DMS 273 treated with DMSO at 0.1 percent for 48 hours (cell line): ENCODE measurements around the gene DNM3.

Experiments
- DNase-seq: peaks from one replicate; lab custom pipeline; 2025; lab: John Stamatoyannopoulos, UW

The DNM3 gene

DNA sequence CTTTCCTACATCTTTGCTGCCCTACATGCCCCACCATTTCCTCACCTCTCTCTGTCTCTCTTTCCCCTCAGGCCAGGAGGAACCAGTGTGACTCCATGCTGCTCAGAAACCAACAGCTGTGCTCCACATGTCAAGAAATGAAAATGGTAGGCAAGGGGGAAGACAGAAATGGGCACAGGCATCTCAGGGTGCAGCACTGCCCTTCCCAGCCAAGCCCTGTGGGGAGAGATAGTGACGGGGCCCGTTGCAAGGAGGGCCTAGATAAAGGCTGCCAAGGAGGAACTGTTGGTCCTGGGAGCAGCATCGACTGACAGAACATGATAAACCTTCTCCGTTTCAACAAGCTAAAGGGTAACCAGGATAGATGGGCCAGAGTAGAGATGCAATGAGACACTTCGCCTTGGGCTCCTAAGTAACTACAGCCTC, 615.1 kb downstream of the DNM3 start:
- no peak for DNase-seq

DNA sequence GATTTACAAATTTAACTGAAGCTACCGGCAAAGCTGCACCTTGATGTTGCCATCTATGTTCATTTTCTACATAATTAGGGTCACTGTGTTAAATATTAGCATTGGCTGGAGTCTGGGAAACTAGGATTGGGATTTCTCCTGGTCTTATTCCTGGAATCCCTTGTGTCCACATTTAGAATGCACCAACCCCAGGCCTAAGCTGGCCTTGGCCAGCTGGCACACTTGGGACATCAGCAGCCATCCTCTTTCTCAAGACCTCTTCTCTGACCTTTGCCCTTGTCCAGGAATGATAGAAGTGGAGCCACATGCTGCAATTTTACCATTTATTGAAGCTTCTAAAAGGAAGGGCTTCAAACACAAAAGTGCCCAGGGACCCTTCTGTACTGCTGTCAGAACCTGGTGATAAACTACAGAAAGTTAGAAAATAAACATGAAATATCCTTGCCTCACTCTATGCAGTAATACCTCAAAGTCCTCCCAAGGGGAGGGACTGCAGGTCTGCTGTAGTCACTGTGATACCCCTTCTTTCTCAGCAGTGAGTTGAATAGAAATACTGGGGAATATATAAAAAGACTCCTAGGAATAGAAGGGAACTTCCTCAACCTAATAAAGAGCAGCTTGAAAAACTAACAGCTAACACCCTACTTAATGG, 616.3 kb downstream of the DNM3 start:
- no peak for DNase-seq

DNA sequence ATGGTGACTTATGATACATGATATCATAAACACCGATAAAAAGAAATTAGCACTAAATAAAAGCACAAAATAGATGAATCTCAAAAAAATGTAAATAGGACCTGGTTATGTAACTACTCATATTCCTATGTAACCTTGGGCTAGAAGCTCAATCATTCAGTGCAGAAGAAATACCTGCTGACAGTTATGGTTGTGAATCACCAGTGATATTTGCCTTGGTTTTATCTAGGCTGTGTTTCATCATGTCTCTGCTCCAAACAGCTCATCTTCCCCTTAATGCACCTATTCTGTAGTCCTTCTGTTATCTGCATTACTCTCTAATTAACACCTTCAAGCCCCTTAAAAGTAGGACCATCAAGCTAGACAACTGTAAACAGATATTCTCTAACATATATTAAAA, 618.9 kb downstream of the DNM3 start:
- no peak for DNase-seq

DNA sequence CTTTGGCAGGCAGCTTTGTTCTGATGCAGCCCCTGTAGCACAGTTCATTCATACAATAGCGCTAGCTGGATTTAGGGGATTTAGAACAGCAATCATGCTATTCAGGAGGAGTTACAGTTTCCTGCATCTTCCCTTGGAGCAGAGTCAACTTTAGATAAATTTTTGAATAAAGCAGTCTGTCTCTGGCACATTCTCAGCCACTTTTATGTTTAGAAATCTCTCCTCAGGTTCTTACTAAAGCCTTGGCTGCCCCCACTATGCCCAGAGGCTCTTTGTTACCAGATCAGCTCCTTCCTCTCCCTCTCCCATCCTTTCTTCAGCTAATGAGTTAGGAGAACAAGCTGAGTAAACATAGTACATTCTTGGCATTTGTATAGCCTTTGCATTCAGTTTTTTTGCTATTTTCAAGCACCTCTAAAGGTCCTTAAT, 619.6 kb downstream of the DNM3 start:
- DNase-seq: no peak
